ENCODE results near the gene FSD1L.

- TF ChIP-seq CTCF (IDR thresholded peaks at IDR 0.05 in 4 of 5, conservative IDR thresholded peaks at IDR 0.05 in 1 of 5) (no peak), POLR2A (IDR thresholded peaks at IDR 0.05) (no peak)
Measured at GRCh38 chr9:105502276-105502675, 54.4 kb downstream of the FSD1L start.
